Mesendoderm (in vitro differentiated cells): ENCODE results near the gene CDH20.

Source experiments
- DNase-seq: peaks from one replicate; pipeline ENCODE4 v3.0.0; 2013
- H2AK5ac ChIP-seq: 2 replicates; pipeline ENCODE4 v1.6.1; 2013; ENCODE audit warnings: low read length, inconsistent platforms
- H2BK120ac ChIP-seq: 2 replicates; pipeline ENCODE4 v1.6.1; 2013; ENCODE audit warnings: low read depth, mild to moderate bottlenecking, low read length, moderate library complexity, mixed read lengths
- H2BK15ac ChIP-seq: replicated peaks from 2 replicates; pipeline ENCODE4 v1.6.1; 2013; ENCODE audit warnings: low read depth, mild to moderate bottlenecking, moderate library complexity
- H2BK5ac ChIP-seq: 2 replicates; pipeline ENCODE4 v1.6.1; 2013; ENCODE audit warnings: low read length, inconsistent platforms
- H3K18ac ChIP-seq: 2 replicates; pipeline ENCODE4 v1.6.1; 2013; ENCODE audit warnings: mild to moderate bottlenecking, low read length, mixed read lengths
- H3K23ac ChIP-seq: one replicate; pipeline ENCODE4 v1.6.1; 2013; ENCODE audit warnings: low read length
- H3K27ac ChIP-seq: 2 replicates; pipeline ENCODE4 v1.5.1; 2013; ENCODE audit warnings: low read depth, mild to moderate bottlenecking, inconsistent platforms, low read length, moderate library complexity
- H3K27me3 ChIP-seq: 2 replicates; pipeline ENCODE4 v1.6.1; 2013; ENCODE audit warnings: low read length, control low read depth, mild to moderate bottlenecking, inconsistent platforms; ENCODE audit not compliant: insufficient read depth, poor library complexity
- H3K36me3 ChIP-seq: 2 replicates; pipeline ENCODE4 v1.6.1; 2013; ENCODE audit warnings: low read length, inconsistent platforms; ENCODE audit not compliant: control insufficient read depth, insufficient read depth
- H3K4ac ChIP-seq: one replicate; pipeline ENCODE4 v1.6.1; 2013; ENCODE audit warnings: low read depth, mild to moderate bottlenecking, low read length, moderate library complexity
- H3K4me1 ChIP-seq: 2 replicates; pipeline ENCODE4 v1.6.1; 2013; ENCODE audit warnings: low read depth, low read length, inconsistent platforms; ENCODE audit not compliant: control insufficient read depth
- H3K4me2 ChIP-seq: 2 replicates; pipeline ENCODE4 v1.6.1; 2013; ENCODE audit warnings: low read length
- H3K4me3 ChIP-seq: 2 replicates; pipeline ENCODE4 v1.5.1; 2013; ENCODE audit warnings: mild to moderate bottlenecking, low read length
- H3K56ac ChIP-seq: one replicate; pipeline ENCODE4 v1.6.1; 2013; ENCODE audit warnings: low read length
- H3K79me1 ChIP-seq: 2 replicates; pipeline ENCODE4 v1.6.1; 2013; ENCODE audit warnings: low read length, inconsistent platforms
- H3K79me2 ChIP-seq: 2 replicates; pipeline ENCODE4 v1.6.1; 2013; ENCODE audit warnings: mild to moderate bottlenecking, low read length; ENCODE audit not compliant: control insufficient read depth, insufficient read depth
- H3K9ac ChIP-seq: 2 replicates; pipeline ENCODE4 v1.6.1; 2013; ENCODE audit warnings: low read length, inconsistent platforms
- H4K5ac ChIP-seq: one replicate; pipeline ENCODE4 v1.6.1; 2013; ENCODE audit warnings: low read length
- H4K8ac ChIP-seq: one replicate; pipeline ENCODE4 v1.6.1; 2013; ENCODE audit warnings: low read depth, mild to moderate bottlenecking, control low read depth, low read length, moderate library complexity
- WGBS: extraction: QIAGEN DNeasy Blood & Tissue Kit; methylation state at CpG from one replicate; pipeline ENCODE4 v1.1.7; 2013; ENCODE audit warnings: low lambda C conversion rate, missing lambda C conversion rate; ENCODE audit not compliant: insufficient coverage; ENCODE audit errors: extremely low coverage; 5-methylcytosine and 5-hydroxymethylcytosine counted together

CDH20 gene

GRCh38 chr18:61574665-61575064 lies 241.4 kb downstream of the CDH20 start:
- Histone ChIP-seq H2AK5ac (no peak overlapping the region), H3K79me1 (no peaks in the 10 kb centered on the region), H3K4me1 (no peaks in the 10 kb centered on the region), H3K79me2 (no peaks in the 10 kb centered on the region), H3K9ac (no peak overlapping the region), H2BK120ac (no peak overlapping the region), H3K56ac (no peak overlapping the region), H3K4me2 (no peak overlapping the region), H3K36me3 (no peaks in the 10 kb centered on the region), H2BK15ac (no peak overlapping the region), H3K18ac (no peak overlapping the region), H3K27ac (no peak overlapping the region), H3K23ac (no peak overlapping the region), H3K4ac (no peak overlapping the region), H4K8ac (no peak overlapping the region), H3K27me3 (no peaks in the 10 kb centered on the region), H4K5ac (no peak overlapping the region), H2BK5ac (no peak overlapping the region), H3K4me3 (no peak overlapping the region)
- DNase-seq: no peak

- Histone ChIP-seq H2BK5ac (no peak overlapping the region), H2BK15ac (no peak overlapping the region), H3K27ac (no peak overlapping the region), H4K8ac (peak overlapping the region; percentile 86), H3K56ac (no peak overlapping the region), H3K4me1 (no peaks in the 10 kb centered on the region), H3K4me2 (no peak overlapping the region), H2BK120ac (no peak overlapping the region), H3K18ac (no peak overlapping the region), H4K5ac (no peak overlapping the region), H3K79me1 (no peaks in the 10 kb centered on the region), H3K4me3 (no peak overlapping the region), H3K9ac (no peak overlapping the region), H3K79me2 (no peaks in the 10 kb centered on the region), H3K4ac (no peak overlapping the region), H3K23ac (no peak overlapping the region), H3K36me3 (no peaks in the 10 kb centered on the region), H3K27me3 (no peaks in the 10 kb centered on the region), H2AK5ac (no peak overlapping the region)
- DNase-seq: peak; percentile 85
- WGBS: no CpG with 5 or more reads among the region's 3 CpGs
These were observed 242.2 kb downstream of the CDH20 start for GRCh38 chr18:61575419-61575818.

- no CpG with 5 or more reads among the region's 2 CpGs for WGBS
- Histone ChIP-seq H3K23ac (no peak overlapping the region), H3K4me1 (no peaks in the 10 kb centered on the region), H3K56ac (no peak overlapping the region), H2BK15ac (no peak overlapping the region), H3K4ac (no peak overlapping the region), H2BK5ac (no peak overlapping the region), H3K27ac (no peak overlapping the region), H3K79me2 (no peaks in the 10 kb centered on the region), H2AK5ac (no peak overlapping the region), H4K8ac (no peak overlapping the region), H3K79me1 (no peaks in the 10 kb centered on the region), H3K4me3 (no peak overlapping the region), H3K9ac (no peak overlapping the region), H3K18ac (no peak overlapping the region), H3K27me3 (no peaks in the 10 kb centered on the region), H2BK120ac (no peak overlapping the region), H4K5ac (no peak overlapping the region), H3K36me3 (no peaks in the 10 kb centered on the region), H3K4me2 (no peak overlapping the region)
- no peak for DNase-seq
These were observed 245.6 kb downstream of the CDH20 start for GRCh38 chr18:61578846-61579245.

- Histone ChIP-seq H3K79me2 (no peaks in the 10 kb centered on the region), H2BK15ac (no peak overlapping the region), H3K4me3 (no peak overlapping the region), H3K4me2 (no peak overlapping the region), H4K5ac (no peak overlapping the region), H3K56ac (no peak overlapping the region), H2BK5ac (no peak overlapping the region), H2BK120ac (no peak overlapping the region), H3K4me1 (no peaks in the 10 kb centered on the region), H3K27me3 (no peaks in the 10 kb centered on the region), H2AK5ac (no peak overlapping the region), H3K18ac (no peak overlapping the region), H3K27ac (no peak overlapping the region), H3K23ac (no peak overlapping the region), H3K9ac (no peak overlapping the region), H3K79me1 (no peaks in the 10 kb centered on the region), H3K4ac (no peak overlapping the region), H4K8ac (no peak overlapping the region), H3K36me3 (no peaks in the 10 kb centered on the region)
- DNase-seq: no peak
- no CpG with 5 or more reads among the region's 2 CpGs for WGBS
These were observed 246.4 kb downstream of the CDH20 start for GRCh38 chr18:61579581-61579980.

GRCh38 chr18:61580046-61580445 lies 246.8 kb downstream of the CDH20 start:
- Histone ChIP-seq H3K79me2 (no peaks in the 10 kb centered on the region), H3K36me3 (no peaks in the 10 kb centered on the region), H4K8ac (no peak overlapping the region), H3K4me1 (no peaks in the 10 kb centered on the region), H3K4me2 (no peak overlapping the region), H3K79me1 (no peaks in the 10 kb centered on the region), H3K9ac (no peak overlapping the region), H3K23ac (no peak overlapping the region), H3K27ac (no peak overlapping the region), H3K4me3 (no peak overlapping the region), H3K18ac (no peak overlapping the region), H2BK120ac (no peak overlapping the region), H2BK5ac (no peak overlapping the region), H2BK15ac (no peak overlapping the region), H3K27me3 (no peaks in the 10 kb centered on the region), H3K56ac (no peak overlapping the region), H4K5ac (no peak overlapping the region), H2AK5ac (no peak overlapping the region), H3K4ac (no peak overlapping the region)
- DNase-seq: no peak
- no CpG with 5 or more reads among the region's 2 CpGs for WGBS

- no peak overlapping the region for H4K5ac ChIP-seq
- H2BK120ac ChIP-seq: no peak overlapping the region
- no peak overlapping the region for H2BK5ac ChIP-seq
- H2AK5ac ChIP-seq: no peak overlapping the region
- no peaks in the 10 kb centered on the region for H3K4me1 ChIP-seq
- no peak overlapping the region for H4K8ac ChIP-seq
- peak; percentile 88 for DNase-seq
- no peaks in the 10 kb centered on the region for H3K79me2 ChIP-seq
- peak overlapping the region; percentile 86 for H3K4me2 ChIP-seq
- H3K79me1 ChIP-seq: no peaks in the 10 kb centered on the region
- no peak overlapping the region for H3K27ac ChIP-seq
- peak overlapping the region; percentile 76 for H3K56ac ChIP-seq
- H3K23ac ChIP-seq: no peak overlapping the region
- no peak overlapping the region for H2BK15ac ChIP-seq
- no peaks in the 10 kb centered on the region for H3K27me3 ChIP-seq
- H3K4me3 ChIP-seq: peak overlapping the region; percentile 33
- no peaks in the 10 kb centered on the region for H3K36me3 ChIP-seq
- H3K9ac ChIP-seq: peak overlapping the region; percentile 67
- peak overlapping the region; percentile 36 for H3K18ac ChIP-seq
- peak overlapping the region; percentile 39 for H3K4ac ChIP-seq
- no CpG with 5 or more reads among the region's 22 CpGs for WGBS
These were observed 248.5 kb downstream of the CDH20 start for GRCh38 chr18:61581578-61582201.
